Non-pigmented ciliary epithelial cell (primary cell): Measurements from ENCODE around the gene SDK1.
"Not testable (repeated sequence)": the region's sequence is repeated elsewhere in the genome, so short reads cannot be mapped to it uniquely, and the experiment has no call there.

ENCODE experiments used
- DNase-seq: peaks from one replicate; pipeline ENCODE4 v3.0.0-alpha.2; 2010; ENCODE audit warnings: low read depth

The SDK1 gene

DNA sequence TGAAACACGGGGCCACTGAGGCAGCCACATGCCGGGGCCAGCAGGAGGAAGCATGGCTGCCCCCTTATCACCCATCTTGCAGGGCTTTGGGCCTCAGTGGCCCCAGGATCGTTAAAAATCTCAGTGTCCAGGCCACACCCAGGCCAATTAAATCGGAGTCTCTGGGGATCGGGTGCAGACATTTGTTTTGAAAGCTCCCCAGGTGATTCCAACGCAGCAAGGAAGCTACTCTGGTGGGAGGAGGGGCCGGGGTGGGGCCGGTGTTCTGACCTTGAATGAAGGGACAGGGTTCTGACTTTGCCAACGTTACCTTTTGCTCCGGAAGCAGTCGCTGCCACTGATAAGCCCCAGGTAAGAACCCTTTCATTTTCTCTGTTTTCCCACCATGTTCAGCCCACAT lies 968.7 kb downstream of the SDK1 start:
- DNase-seq, result no peak

DNA sequence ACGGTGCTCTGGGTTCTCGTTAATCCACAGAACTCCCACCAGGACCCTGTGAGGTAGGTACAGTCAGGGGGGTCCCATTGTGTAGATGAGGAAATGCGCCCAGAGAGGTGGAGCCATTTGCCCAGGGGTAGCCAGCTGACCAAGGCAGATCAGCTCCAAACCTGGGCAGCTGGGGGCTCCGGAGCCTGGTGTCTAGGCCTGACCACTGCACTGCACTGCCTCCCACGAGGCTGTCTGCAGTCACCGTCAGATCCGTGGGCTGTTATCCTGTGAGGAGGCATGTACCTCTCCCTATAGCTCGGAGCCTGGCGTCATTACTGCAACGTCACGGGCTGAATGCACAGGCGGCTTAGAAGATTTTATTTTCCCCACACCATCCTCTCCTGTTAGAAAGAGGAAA lies 969.2 kb downstream of the SDK1 start:
- DNase-seq, result no peak

DNA sequence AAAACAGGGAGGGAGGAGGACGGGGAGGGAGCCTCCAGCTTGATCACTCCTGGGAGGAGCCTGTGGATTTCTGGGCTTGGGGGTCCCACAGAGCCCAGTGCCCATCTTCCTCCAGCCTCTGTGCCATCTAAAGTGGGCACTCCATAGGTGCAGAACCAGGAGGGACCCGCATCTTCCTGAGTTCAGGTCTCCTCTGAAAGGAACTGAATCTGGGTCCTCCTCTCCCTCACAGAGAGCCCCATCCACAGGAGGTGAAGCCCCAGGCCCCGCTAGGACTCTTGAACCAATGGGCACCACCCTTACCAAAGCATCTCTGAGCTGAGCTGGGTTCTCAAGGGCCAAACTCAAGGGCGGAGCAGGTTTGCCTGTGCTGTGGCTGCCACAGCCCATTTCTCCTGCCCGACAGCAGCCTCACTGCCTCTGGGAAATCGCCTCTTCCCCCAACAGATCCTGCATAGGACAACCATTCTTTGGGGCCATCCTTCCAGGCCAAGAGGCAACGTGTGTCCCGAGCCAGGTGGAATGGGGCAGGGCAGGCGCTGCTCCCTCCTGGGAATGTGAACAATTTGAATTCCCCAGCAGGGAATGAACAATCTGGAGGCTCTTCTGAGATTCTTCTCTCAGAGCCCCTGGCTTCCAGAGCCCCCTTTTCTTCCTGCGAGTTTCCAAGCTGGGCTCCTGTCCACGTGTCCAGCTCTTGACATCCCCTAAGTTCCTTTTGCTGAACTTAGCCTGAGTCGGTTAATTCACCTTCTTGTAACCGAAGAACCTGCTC lies 970.1 kb downstream of the SDK1 start:
- DNase-seq, result no peak

DNA sequence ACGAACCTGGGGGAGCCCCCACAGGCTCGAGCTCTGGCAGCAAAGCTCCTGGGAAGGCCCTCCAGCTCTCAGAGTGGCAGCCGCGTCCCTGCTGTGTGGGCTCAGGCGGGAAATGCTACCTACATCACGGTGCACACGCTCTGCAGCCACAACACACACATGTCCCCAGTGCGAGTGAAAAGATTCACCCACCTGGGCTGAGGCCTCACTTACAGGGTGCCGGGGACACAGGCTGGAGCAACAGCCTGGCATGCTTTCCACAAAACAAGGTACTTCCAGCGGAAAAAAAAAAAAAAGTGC lies 970.6 kb downstream of the SDK1 start:
- no peak for DNase-seq

DNA sequence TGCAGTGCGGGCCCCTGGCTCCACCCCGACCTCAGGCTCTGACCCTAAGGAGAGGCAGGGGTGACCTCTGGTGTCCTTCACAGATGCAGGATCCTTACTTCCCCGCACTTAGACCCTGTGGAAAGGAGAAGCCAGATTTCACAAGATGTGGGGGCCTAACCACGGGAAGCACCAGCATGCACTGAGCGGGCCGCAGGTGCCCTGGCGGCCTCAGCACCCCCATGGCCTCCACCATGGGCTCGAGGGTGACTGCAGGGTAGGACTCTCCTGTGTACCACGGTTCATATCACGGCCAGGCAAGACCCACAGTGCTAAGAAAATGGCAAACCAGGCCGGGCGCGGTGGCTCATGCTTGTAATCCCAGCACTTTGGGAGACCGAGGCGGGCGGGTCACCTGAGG lies 971.1 kb downstream of the SDK1 start:
- DNase-seq, result no peak

DNA sequence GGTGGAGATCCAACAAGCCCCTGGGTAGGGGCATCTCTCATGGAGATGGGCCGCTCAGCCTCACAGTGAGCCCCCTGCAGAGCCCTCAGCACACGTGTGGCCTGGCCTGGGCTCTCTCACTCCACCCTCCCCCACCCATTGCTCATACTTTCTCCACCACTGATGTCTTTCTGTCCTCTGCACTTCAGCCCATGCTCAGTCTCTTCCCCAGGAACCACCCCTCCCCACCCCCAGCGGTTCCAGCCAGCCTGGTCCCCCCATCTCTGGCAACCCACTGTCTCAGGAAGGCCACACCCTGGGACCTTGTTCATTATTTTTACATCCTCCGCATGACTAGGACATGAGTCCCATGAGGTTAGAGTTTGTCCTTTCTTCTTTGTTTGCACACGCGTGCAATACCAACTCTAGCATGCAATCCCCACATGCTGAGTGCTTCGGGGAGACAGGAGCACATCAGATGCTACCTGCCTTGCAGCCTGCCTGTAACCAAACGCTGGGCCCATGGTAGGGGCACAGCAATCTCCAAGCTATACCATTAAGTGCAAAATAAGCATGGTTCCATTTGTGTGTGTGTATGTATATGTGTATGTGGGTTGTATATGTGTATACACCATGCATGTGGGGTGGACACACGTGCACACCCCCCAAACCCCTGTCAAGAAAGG lies 972.6 kb downstream of the SDK1 start:
- DNase-seq, result no peak

DNA sequence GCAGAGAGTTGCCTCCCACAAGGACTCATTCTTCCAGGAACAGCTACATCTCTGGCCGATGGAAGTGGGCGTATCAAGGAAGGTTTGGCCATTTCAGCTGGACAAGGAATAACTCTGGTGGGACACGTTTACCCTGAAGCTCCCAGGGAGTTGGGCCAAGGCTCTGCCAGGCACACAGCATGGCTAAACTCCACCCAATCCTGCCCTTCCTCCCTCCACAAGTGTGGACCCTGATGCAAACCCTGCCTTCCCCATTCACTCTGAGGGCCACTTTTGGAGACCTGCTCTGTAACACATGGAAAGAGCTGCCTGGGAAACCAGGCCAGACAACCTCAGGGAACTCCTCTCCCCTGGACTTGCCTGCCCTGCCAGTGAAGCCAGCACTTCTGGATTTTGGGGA lies 973.2 kb downstream of the SDK1 start:
- DNase-seq, result no peak

DNA sequence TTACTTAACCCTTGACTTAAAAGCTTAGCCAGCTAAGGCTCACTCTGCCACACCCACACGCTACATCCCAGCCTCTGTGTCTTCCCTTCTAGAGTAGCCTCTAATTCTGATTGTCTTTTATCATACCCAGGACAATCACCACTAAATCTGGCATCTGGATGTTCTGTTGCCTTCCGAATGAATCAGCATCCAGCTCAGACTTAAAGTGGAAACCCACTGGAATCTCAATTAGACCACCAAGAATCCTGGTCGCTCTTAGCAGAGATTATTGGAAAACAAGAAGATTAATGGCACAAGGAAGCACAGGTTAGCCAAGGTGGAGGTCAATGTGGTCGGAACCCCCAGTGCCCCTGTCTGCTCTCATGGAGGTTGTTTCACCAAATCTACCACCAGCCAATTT lies 976.9 kb downstream of the SDK1 start:
- no peak for DNase-seq

DNA sequence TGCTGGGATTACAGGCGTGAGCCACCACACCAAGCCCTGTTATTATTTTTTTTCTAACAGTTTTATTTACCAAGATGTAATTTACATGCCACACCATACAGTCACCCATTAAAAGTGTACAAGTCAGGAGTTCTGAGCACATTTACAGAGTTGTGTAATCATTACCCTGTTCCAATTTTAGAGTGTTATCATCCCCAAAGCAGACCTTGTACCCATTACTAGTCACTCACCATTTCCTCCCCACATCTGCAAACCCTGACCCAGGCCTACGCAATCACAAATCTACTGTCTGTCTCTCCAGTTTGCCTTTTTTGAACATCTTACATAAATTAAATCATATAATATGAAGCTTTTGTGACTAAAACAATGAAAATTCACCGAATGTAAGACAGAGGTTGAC lies 978.2 kb downstream of the SDK1 start:
- DNase-seq, result no peak

DNA sequence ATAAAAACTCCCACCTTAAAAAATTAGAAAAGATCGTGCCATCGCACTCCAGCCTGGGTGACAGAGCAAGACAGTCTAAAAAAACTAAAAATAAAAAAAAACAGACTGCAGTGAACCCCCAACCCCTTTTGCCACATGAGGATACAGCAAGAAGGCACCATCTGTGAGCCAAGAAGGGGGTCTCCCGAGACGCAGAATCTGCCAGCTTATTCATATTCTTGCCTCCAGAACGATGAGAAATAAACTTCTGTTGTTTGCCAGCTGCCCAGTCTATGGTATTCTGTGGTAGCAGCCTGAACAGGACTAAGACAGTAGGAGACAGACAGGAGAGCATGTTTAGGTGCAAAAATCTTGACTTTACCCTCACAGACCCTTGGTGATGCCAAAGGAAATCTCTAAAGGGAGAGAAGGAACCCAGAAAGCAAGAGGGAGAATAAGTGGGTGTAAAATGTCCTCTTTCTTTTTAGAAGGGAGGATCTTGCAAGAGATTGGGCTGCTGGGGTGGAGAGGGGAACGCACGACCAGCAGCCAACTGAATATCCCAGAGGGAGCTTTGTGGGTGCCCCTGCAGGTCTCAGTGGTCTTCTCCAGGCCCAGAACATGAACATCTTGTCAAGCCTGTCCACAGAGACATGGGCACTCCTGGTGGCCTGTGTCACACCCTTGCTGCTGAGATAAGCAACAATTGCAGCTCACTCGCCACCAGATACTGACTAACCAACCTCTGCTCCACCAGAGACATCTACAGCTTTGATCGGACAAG lies 980.4 kb downstream of the SDK1 start:
- no peak for DNase-seq

DNA sequence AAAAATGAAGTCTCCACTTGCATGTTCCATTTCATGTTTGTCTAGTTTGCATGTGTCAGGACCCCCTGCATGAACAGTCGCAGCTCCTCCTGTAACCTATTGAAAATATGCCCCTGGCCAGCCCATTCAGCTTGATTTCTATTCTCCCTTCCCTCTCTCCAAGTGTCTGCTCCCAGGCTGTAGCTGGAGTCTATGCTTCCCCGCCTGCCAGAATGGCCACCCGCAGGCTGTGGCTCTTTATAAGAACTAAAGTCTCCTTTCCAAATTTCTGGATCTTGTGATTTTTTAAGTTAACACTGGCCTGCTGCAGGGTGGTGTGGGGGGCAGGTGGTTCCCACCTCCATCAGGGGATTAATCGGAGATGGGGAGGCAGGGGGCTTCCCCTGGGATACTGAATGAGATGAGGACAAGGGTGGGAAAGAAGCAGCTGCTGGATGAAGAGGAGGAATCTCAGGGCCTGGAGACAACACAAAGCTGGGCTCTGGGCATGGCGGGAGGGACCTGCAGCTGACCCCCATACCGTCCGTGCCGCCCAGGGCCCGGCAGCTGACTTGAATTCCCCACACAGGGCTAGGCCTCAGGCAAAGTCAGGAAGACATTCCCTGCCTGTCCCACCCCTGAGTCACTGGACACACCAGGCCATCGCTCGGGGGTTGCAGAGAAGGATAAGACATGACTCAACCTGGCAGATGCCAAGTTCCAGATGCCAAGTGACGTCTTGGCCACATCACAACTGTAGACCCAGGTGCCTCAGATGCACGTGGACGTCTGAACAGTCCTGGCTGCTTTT lies 981.6 kb downstream of the SDK1 start:
- DNase-seq, result no peak

DNA sequence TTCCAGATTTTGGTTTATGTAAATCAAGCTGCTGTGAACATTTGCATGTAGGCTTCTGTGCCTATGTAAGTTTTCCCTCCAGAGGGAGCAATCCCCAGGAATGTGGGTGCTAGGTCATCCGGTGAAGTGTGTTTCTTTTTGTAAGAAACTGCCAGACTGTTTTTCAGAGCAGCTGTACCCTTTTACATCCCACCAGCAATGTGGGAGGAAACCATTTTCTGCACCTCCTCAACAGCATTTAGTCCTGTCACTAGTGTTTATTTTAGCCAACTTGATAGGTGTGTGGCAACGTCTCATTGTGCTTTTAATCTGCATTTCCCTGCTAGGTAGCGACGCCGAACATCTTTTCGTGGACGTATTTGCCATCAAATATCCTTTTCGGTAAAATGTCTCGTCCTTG lies 985.3 kb downstream of the SDK1 start:
- no peak for DNase-seq

DNA sequence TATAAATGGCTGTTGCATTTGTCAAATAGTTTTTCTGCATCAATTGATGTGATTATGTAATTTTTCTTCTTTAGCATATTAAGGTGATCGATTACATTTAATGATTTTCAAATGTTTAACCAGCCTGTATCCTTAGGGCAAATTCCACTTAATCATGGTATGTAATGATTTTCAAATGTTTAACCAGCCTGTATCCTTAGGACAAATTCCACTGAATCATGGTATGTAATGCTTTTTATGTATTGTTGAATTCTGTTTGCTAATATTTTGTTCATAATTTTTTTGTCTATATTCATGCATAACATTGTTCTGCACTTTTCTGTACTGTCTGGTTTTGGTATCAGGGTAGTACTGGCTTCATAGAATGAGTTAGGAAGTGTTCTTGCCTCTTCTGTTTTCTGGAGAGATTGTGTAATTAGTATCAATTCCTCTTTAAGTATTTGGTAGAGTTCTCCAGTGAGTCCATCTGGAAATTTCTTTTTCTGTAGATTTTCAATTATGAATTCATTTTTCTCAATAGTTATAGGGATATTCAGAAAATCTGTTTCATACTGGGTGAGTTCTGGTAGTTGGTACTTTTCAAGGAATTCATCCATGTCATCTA lies 987.8 kb downstream of the SDK1 start:
- no peak for DNase-seq

DNA sequence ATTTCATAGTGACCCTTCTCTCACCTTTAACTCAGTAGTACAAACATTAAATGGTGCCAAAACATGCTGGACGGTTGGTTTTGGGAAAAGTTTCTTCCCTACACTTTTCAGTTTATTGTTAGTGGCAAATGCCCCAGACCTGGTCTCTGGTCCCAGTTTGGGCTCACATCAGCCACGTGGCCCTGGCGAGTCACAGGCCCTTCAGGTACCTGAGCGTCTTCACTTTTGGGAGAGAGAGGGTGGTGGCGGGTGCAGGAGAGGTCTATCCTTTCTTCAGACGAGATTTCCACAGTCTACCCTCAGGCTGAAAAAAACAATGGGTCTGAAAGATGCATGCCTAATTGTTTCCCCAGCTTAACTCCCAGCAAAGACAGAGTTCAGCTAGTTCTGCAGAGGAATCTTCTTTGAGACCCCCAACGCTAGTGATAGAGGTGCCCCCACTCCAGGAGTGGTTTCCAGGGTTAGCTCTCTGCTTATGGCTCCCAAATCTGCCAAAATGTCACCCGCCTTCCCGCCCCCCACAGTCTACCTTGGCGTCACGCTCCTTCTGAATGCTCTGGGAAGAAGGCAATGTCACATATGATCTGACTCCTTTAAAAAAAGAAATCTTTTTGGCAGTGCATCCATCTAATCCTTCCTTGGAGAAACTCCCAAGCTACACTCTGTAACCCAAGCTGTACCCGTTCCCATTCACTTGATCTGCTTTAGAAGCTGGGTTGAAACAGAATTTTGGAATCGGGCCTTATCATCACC lies 996.3 kb downstream of the SDK1 start:
- no peak for DNase-seq

DNA sequence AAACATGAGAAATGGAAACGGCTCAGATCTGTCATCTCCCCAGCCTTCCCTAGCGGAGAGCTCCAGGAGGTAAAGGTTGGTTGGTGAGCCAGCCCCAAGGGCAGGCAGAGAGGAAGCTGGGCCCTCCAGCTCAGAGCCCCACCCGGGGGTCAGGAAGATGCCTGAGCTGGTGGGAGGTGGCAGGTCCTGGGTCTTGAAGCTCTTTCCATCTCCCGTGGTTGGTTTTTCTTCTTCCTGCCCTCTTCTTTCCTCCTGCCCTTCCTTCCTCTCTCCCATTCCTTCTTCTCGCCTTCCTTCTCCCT lies 996.8 kb downstream of the SDK1 start:
- DNase-seq, result no peak

DNA sequence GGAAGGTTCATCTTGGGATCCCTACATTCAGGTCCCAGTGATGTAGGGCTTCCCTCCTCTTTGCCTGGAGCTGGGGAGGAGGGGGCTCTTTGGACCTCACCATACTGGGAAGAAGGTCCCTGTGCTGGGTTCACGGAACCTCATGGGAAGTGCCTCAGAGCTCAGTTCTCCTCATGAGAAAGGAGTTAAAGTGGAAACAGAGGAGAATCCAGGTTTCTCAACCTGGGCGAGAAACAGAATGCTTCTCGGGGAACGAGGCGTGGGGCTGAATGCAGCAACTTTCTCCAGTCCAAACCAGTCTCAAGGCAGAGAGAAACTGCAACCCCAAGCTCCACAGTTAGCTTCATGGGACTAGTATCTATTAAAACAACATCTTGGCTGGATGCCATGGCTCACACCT lies 998.4 kb downstream of the SDK1 start:
- no peak for DNase-seq

DNA sequence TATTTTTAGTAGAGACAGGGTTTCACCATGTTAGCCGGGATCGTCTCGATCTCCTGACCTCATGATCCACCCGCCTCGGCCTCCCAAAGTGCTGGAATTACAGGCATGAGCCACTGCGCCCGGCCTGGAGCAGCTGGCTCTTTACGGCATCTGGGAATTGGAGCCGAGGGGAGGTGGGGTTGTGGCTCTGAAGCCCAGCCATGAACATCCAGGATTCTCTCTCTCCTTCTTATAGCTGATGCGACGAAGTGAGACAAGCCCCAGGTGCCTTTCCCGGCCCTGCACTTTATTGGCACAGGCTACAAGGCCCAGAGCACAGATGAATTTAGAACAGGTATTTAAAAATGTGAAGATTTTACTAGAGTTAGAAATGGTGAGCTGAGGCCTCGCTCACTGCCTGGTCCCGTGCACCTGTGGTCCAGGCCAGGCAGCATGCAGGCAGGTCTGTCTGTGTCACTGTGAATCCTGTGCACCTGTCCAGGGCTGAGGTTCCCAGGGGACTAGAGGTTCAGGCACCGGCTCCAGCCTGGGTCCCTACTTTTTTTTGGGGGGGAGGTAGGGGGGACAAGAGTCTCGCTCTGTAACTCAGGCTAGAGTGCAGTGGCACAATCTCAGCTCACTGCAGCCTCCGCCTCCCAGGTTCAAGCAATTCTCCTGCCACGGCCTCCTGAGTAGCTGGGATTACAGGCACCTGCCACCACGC lies 1001.3 kb downstream of the SDK1 start:
- DNase-seq, result no peak

DNA sequence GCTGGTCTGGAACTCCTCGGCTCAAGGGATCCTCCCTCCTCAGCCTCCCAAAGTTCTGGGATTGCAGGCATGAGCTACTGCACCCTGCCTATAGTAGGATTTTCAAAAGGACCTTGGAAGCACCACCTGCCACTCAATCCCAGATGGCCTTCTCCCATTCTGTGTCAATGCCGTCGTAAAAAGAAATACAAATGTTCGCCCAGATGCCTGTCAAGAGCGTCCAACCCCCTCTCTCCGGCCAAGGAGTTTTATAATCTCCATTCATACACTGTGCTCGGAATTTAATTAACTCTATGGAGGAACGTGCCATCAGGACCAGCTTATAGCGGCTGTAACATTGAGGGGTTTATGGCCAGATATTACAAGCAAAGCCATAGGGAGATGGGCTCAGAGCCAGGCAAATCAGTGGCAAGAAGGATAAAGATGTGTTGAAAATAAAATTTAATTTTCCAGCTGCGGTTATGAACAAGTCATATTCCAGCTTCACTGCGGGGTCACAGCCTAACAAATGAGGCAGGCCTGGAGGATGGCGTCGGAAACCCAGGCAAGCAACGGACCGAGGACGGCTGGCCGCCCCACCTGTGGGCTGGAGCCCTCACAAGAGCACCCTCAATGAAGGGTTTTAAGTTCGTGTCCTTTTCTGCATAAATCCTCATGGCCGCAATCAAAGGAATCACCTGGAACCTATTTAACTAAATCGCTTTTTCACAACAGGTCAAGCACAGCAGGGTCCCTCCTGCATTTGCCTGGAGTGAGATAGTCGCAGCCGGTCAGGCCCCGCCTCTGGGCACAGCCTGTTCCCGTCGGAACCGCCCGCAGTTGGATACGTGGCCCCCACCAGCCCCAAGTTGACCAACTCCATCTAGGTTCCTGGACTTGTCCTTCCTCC lies 1006.5 kb downstream of the SDK1 start:
- no peak for DNase-seq

DNA sequence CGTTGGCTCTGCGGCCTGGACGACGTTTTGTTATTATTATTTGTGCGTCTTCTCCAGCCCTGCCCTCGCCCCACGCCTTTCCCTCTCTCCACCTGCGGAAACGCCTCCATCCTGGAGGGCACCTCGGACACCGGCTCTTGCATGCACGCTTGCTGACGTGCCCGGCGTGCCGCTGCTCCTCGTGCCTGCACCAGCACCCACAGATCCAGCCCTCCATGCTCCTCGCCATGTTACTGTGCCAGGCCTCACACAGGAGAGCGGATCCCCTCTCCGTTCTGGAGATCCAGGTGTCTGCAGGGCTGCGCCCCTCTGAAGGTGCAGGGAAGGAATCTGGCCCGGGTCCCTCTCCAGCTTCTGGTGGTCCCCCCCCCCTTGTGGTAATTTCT lies 1007.1 kb downstream of the SDK1 start:
- no peak for DNase-seq

DNA sequence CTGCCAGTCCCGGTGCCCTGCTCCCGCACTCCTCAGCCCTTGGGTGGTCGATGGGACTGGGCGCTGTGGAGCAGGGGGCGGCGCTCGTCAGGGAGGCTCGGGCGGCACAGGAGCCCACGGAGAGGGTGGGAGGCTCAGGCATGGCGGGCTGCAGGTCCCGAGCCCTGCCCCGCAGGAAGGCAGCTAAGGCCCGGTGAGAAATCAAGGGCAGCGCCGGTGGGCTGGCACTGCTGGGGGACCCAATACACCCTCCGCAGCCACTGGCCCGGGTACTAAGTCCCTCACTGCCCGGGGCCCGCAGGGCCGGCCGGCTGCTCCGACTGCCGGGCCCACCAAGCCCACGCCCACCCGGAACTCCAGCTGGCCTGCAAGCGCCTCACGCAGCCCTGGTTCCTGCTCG lies 1012.9 kb downstream of the SDK1 start:
- not testable (repeated sequence) for DNase-seq
